Measurements from ENCODE around the gene TRAF5.
A peak's percentile ranks its signal among the peaks of the same experiment; 100 is the strongest.
"Not testable (repeated sequence)": the region's sequence is repeated elsewhere in the genome, so short reads cannot be mapped to it uniquely, and the experiment has no call there.

The TRAF5 gene

GRCh38 chr1:211378844-211379243, 52.2 kb downstream of the TRAF5 start:
- no peak for DNase-seq (ENCODE audit: low read depth in 2 of 2)

- DNase-seq (ENCODE audit: low read depth in 2 of 2), result no peak
Observed at GRCh38 chr1:211379446-211379845, 52.8 kb downstream of the TRAF5 start.

- DNase-seq (ENCODE audit: low read depth in 2 of 2), result no peak
Observed at GRCh38 chr1:211381481-211382181, 55.0 kb downstream of the TRAF5 start.

- no peak for DNase-seq (ENCODE audit: low read depth in 2 of 2)
Observed at GRCh38 chr1:211382182-211382713, 55.6 kb downstream of the TRAF5 start.

GRCh38 chr1:211382714-211383480, 56.3 kb downstream of the TRAF5 start:
- DNase-seq (ENCODE audit: low read depth in 2 of 2), result peak; percentile 64 to 69

- DNase-seq (ENCODE audit: low read depth in 2 of 2), result no peak
Observed at GRCh38 chr1:211384524-211384923, 57.9 kb downstream of the TRAF5 start.

- no peak for DNase-seq (ENCODE audit: low read depth in 2 of 2)
Observed at GRCh38 chr1:211386921-211387320, 60.3 kb downstream of the TRAF5 start.

GRCh38 chr1:211390829-211391228, 64.2 kb downstream of the TRAF5 start:
- DNase-seq (ENCODE audit: low read depth in 2 of 2), result not testable (repeated sequence)

- no peak for DNase-seq (ENCODE audit: low read depth in 2 of 2)
Observed at GRCh38 chr1:211393203-211393602, 66.6 kb downstream of the TRAF5 start.

- DNase-seq (ENCODE audit: low read depth in 2 of 2), result not testable (repeated sequence)
Observed at GRCh38 chr1:211398266-211398930, 71.8 kb downstream of the TRAF5 start.

GRCh38 chr1:211399851-211400393, 73.3 kb downstream of the TRAF5 start:
- DNase-seq (ENCODE audit: low read depth in 2 of 2), result not testable (repeated sequence)

- not testable (repeated sequence) for DNase-seq (ENCODE audit: low read depth in 2 of 2)
Observed at GRCh38 chr1:211401751-211402150, 75.1 kb downstream of the TRAF5 start.

- not testable (repeated sequence) for DNase-seq (ENCODE audit: low read depth in 2 of 2)
Observed at GRCh38 chr1:211406086-211406485, 79.5 kb downstream of the TRAF5 start.

GRCh38 chr1:211407749-211408148, 81.1 kb downstream of the TRAF5 start:
- DNase-seq (ENCODE audit: low read depth in 2 of 2), result not testable (repeated sequence)

GRCh38 chr1:211411639-211412038, 85.0 kb downstream of the TRAF5 start:
- DNase-seq (ENCODE audit: low read depth in 2 of 2), result no peak

GRCh38 chr1:211415700-211416099, 89.1 kb downstream of the TRAF5 start:
- DNase-seq (ENCODE audit: low read depth in 2 of 2), result no peak

GRCh38 chr1:211416246-211416627, 89.6 kb downstream of the TRAF5 start:
- DNase-seq (ENCODE audit: low read depth in 2 of 2), result not testable (repeated sequence)

GRCh38 chr1:211416628-211417323, 90.1 kb downstream of the TRAF5 start:
- not testable (repeated sequence) for DNase-seq (ENCODE audit: low read depth in 2 of 2)

GRCh38 chr1:211420389-211420788, 93.8 kb downstream of the TRAF5 start:
- no peak for DNase-seq (ENCODE audit: low read depth in 2 of 2)

- DNase-seq (ENCODE audit: low read depth in 2 of 2), result no peak
Observed at GRCh38 chr1:211420845-211421454, 94.3 kb downstream of the TRAF5 start.

GRCh38 chr1:211424018-211424417, 97.4 kb downstream of the TRAF5 start:
- no peak for DNase-seq (ENCODE audit: low read depth in 2 of 2)

Measured in stimulated activated CD8-positive, alpha-beta memory T cell treated with anti-CD3 and anti-CD28 coated beads, Interleukin-7, amount 100 ng/mL, for 1 hour (primary cell).